Stomach (tissue), 9 donors: ENCODE data around the gene HECA. TPM values are rescaled to one million over a fixed set of nuclear protein-coding genes. Genes with fewer than 3 reads are reported as not detected.

ENCODE experiments used
- DNase-seq, 2 donors: peaks; one replicate each; pipeline versions ENCODE4 v3.0.0 to v3.0.0-alpha.2; 2013 to 2019
- H3K27ac ChIP-seq, 5 donors: fragments of 200-600 bp in 4 of 5; sonication (generic) in 4 of 5; one replicate each; pipeline ENCODE4 v1.5.1; 2013 to 2019; ENCODE audit warnings: mild to moderate bottlenecking in 1 of 5, moderate library complexity in 1 of 5
- H3K27me3 ChIP-seq, 3 donors: fragments of 200-600 bp; sonication (generic); one replicate each; pipeline ENCODE4 v1.5.1; 2017 to 2019; ENCODE audit warnings: mixed run types in 1 of 3
- H3K36me3 ChIP-seq, 4 donors: fragments of 200-600 bp; sonication (generic); 1 replicate in 3 of 4; 2 replicates in 1 of 4; pipeline ENCODE4 v1.5.1; 2016 to 2019
- H3K4me1 ChIP-seq, 4 donors: fragments of 200-600 bp; sonication (generic); one replicate each; pipeline ENCODE4 v1.5.1; 2016 to 2019
- H3K4me3 ChIP-seq, 4 donors: fragments of 200-600 bp; sonication (generic) in 3 of 4; one replicate each; pipeline ENCODE4 v1.5.1; 2016 to 2019; ENCODE audit warnings: mild to moderate bottlenecking in 1 of 4
- H3K9me3 ChIP-seq, 4 donors: fragments of 200-600 bp; sonication (generic); one replicate each; pipeline ENCODE4 v1.5.1; 2016 to 2019
- CTCF ChIP-seq, 7 experiments: fragments of 450-650 bp in 4 of 7; fragments of 200-600 bp in 3 of 7; sonication (generic) in 3 of 7; IDR thresholded peaks; one replicate each; pipeline ENCODE4 v1.5.1; 2016 to 2019; ENCODE audit warnings: antibody characterized with exemption in 7 of 7, control low read depth in 2 of 7, mild to moderate bottlenecking in 1 of 7
- EP300 ChIP-seq: sonication (generic); formaldehyde crosslinking; IDR thresholded peaks from one replicate; pipeline ENCODE4 v1.6.1; 2017; ENCODE audit warnings: antibody characterized with exemption
- POLR2A ChIP-seq, 4 donors: fragments of 450-650 bp; IDR thresholded peaks; one replicate each; pipeline ENCODE4 v1.6.1; 2016; ENCODE audit warnings: antibody characterized with exemption in 4 of 4, control low read depth in 2 of 4, mild to moderate bottlenecking in 1 of 4, moderate library complexity in 1 of 4
- POLR2AphosphoS5 ChIP-seq, 3 donors: sonication (generic); formaldehyde crosslinking; IDR thresholded peaks; one replicate each; pipeline ENCODE4 v1.6.1; 2016; ENCODE audit warnings: antibody characterized with exemption in 3 of 3
- WGBS, 5 donors: extraction: QIAGEN DNeasy Blood & Tissue Kit in 3 of 5; methylation state at CpG; one replicate each; pipeline versions ENCODE4 v1.1.5 to v1.1.7; 2013 to 2018; 5-methylcytosine and 5-hydroxymethylcytosine counted together
- intact Hi-C: fragments of 100-400 bp; cut with DNase I; formaldehyde crosslinking; loops from one replicate; pipeline ENCODE4 v1.15.1; 2023; ENCODE audit warnings: low total_unique reads
- polyA plus RNA-seq, 3 donors: library from polyadenylated mRNA; stranded (reverse); fragments of 200-250 nt; gene quantifications; one replicate each; pipeline ENCODE4 v1.2.3, GENCODE V29; 2013
- total RNA-seq, 5 donors: library from RNA; depleted of rRNA; stranded (reverse); fragments of >200 nt; gene quantifications; one replicate each; pipeline versions ENCODE4 v1.1.0 to v1.2.3, GENCODE V29; 2014 to 2016
- donor health status: healthy with polysubstance abuse.
- donor health status: Bipolar disorder and iron deficiency.
- donor health status: healthy.

The HECA gene
- total and polyA plus RNA-seq, 8 donors = 7.6 to 52.1 (median 31.0) TPM

DNA sequence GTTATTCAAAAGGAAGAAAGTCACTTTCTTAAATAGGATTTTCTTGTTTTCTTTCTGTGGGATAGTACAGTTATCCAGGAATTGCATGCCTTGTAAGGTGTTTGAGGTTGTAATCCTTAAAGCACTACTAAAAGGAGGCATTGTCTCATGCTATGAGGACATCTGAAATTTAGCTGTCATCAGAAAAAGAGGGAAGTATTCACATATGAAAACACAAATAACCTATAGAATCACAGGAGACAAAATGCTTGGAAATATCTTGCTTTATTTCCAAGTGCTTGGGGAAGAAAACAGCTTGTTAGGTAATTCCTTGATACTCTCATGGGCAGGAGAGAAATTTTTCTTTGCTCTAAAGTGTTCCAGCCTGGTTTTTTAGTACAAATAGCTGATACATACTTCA lies 40.1 kb downstream of the HECA start:
- TF ChIP-seq POLR2AphosphoS5 (IDR thresholded peaks at IDR 0.05) = no peak
- no peak for TF ChIP-seq CTCF (IDR thresholded peaks at IDR 0.05)
- TF ChIP-seq POLR2A (IDR thresholded peaks at IDR 0.05) = no peak
- TF ChIP-seq EP300 = no peak
- Histone ChIP-seq H3K9me3 (no peaks in the 10 kb centered on the region), H3K27ac (no peak overlapping the region), H3K4me1 (no peaks in the 10 kb centered on the region), H3K36me3 (peaks cover 22 to 64% (median 57%) of the 10 kb centered on the region in 4 donors), H3K4me3 (no peak overlapping the region), H3K27me3 (no peaks in the 10 kb centered on the region)
- intact Hi-C loops = no loop called here
- no peak for DNase-seq

GRCh38 chr6:139175389-139175948 lies 40.6 kb downstream of the HECA start:
- H3K27ac ChIP-seq = no peak overlapping the region
- H3K4me3 ChIP-seq = no peak overlapping the region
- H3K27me3 ChIP-seq = no peaks in the 10 kb centered on the region
- TF ChIP-seq POLR2A (IDR thresholded peaks at IDR 0.05) (no peak), POLR2AphosphoS5 (IDR thresholded peaks at IDR 0.05) (no peak), EP300 (no peak), CTCF (IDR thresholded peaks at IDR 0.05) (no peak)
- no peaks in the 10 kb centered on the region for H3K9me3 ChIP-seq
- no peak for DNase-seq
- H3K4me1 ChIP-seq = no peaks in the 10 kb centered on the region
- peaks cover 22 to 69% (median 62%) of the 10 kb centered on the region in 4 donors for H3K36me3 ChIP-seq
- WGBS, 5 donors = 57 to 69% (median 60%) methylated on average over 4 of the region's 4 CpGs
- intact Hi-C loops = no loop called here

- TF ChIP-seq POLR2AphosphoS5 (IDR thresholded peaks at IDR 0.05) = no peak
- TF ChIP-seq CTCF (IDR thresholded peaks at IDR 0.05) = no peak
- TF ChIP-seq EP300 = no peak
- no peak for TF ChIP-seq POLR2A (IDR thresholded peaks at IDR 0.05)
- no peak for DNase-seq
- Histone ChIP-seq H3K9me3 (no peaks in the 10 kb centered on the region), H3K36me3 (peaks cover 19 to 57% (median 50%) of the 10 kb centered on the region in 4 donors), H3K4me1 (no peaks in the 10 kb centered on the region), H3K27me3 (no peaks in the 10 kb centered on the region), H3K27ac (no peak overlapping the region), H3K4me3 (no peak overlapping the region)
- 94 to 98% (median 97%) methylated on average over 6 of the region's 6 CpGs for WGBS, 5 donors
- intact Hi-C loops = no loop called here
Observed at GRCh38 chr6:139181236-139181635, 46.4 kb downstream of the HECA start.

DNA sequence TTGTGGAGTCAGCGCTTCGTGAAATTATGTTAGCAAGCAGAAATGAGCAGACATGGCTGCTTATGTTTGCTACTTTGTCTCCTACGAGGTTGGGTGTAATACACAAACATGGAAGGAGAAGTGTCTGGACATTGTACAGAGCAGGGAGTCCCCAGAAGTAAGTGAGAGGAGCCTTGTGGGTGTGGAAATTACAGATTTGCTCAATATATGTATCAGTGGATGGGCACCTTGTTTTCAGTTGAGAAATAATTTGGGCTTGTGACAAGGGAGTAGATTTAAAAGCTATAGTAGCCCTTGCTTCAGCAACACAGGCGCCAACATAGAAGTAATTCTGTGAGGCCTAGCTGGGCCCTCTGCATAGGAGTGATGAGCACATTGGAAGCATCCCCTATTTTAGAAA lies 49.2 kb downstream of the HECA start:
- Histone ChIP-seq H3K9me3 (no peaks in the 10 kb centered on the region), H3K4me3 (no peak overlapping the region), H3K27ac (no peak overlapping the region), H3K36me3 (peaks cover 7 to 30% (median 22%) of the 10 kb centered on the region in 4 donors), H3K4me1 (no peaks in the 10 kb centered on the region), H3K27me3 (no peaks in the 10 kb centered on the region)
- intact Hi-C loops = no loop called here
- 80 to 95% (median 90%) methylated on average over 4 of the region's 4 CpGs for WGBS, 5 donors
- no peak for DNase-seq
- TF ChIP-seq CTCF (IDR thresholded peaks at IDR 0.05) (no peak), POLR2A (IDR thresholded peaks at IDR 0.05) (no peak), POLR2AphosphoS5 (IDR thresholded peaks at IDR 0.05) (no peak), EP300 (no peak)
